GM21825 (cell line): Measurements from ENCODE around the gene CEP192.

Experiments used
- ATAC-seq: cut with Tn5 transposase; IDR thresholded peaks from one replicate; pipeline ENCODE4 v1.9.1; 2021; ENCODE audit warnings: mild to moderate bottlenecking, moderate library complexity; ENCODE audit not compliant: unreplicated experiment

Gene CEP192

GRCh38 chr18:13138420-13139139 lies 147.4 kb downstream of the CEP192 start:
- no peak for ATAC-seq

- no peak for ATAC-seq
These were observed 148.8 kb downstream of the CEP192 start for GRCh38 chr18:13139885-13140450.

- no peak for ATAC-seq
These were observed 150.0 kb downstream of the CEP192 start for GRCh38 chr18:13141209-13141608.

- ATAC-seq = no peak
These were observed 154.6 kb downstream of the CEP192 start for GRCh38 chr18:13145636-13146190.

- no peak for ATAC-seq
These were observed 156.0 kb downstream of the CEP192 start for GRCh38 chr18:13147130-13147529.

GRCh38 chr18:13151656-13152055 lies 160.5 kb downstream of the CEP192 start:
- no peak for ATAC-seq

GRCh38 chr18:13158428-13158827 lies 167.3 kb downstream of the CEP192 start:
- ATAC-seq = no peak

- no peak for ATAC-seq
These were observed 168.4 kb downstream of the CEP192 start for GRCh38 chr18:13159579-13159978.

GRCh38 chr18:13161276-13161899 lies 170.2 kb downstream of the CEP192 start:
- no peak for ATAC-seq

- no peak for ATAC-seq
These were observed 172.2 kb downstream of the CEP192 start for GRCh38 chr18:13163167-13163927.

GRCh38 chr18:13164406-13164805 lies 173.2 kb downstream of the CEP192 start:
- ATAC-seq = no peak

- ATAC-seq = no peak
These were observed 174.7 kb downstream of the CEP192 start for GRCh38 chr18:13165636-13166423.

GRCh38 chr18:13173578-13174145 lies 182.5 kb downstream of the CEP192 start:
- no peak for ATAC-seq
